IMR-90 (cell line): ENCODE data around the gene RGS9BP.

Experiments
- BHLHE40 ChIP-seq: fragments of 150-350 bp; IDR thresholded peaks from 2 replicates; pipeline ENCODE4 v1.6.1; 2016; ENCODE audit warnings: mild to moderate bottlenecking, low read depth, low read length
- CEBPB ChIP-seq: IDR thresholded peaks from 2 replicates; pipeline ENCODE4 v1.6.1; 2012; ENCODE audit warnings: low read depth, low read length, improper control_type of control experiment
- CHD1 ChIP-seq: IDR thresholded peaks from 2 replicates; pipeline ENCODE4 v1.6.1; 2012; ENCODE audit warnings: low read depth, low read length, improper control_type of control experiment
- FOS ChIP-seq: fragments of 150-350 bp; IDR thresholded peaks from 2 replicates; pipeline ENCODE4 v1.6.1; 2016; ENCODE audit warnings: low read depth, low read length
- MAFK ChIP-seq: IDR thresholded peaks from 2 replicates; pipeline ENCODE4 v1.6.1; 2012; ENCODE audit warnings: low read depth, low read length, improper control_type of control experiment
- MAZ ChIP-seq: IDR thresholded peaks from 2 replicates; pipeline ENCODE4 v1.6.1; 2012; ENCODE audit warnings: low read depth, mild to moderate bottlenecking, low read length, improper control_type of control experiment, moderate library complexity, borderline replicate concordance
- MXI1 ChIP-seq: IDR thresholded peaks from 2 replicates; pipeline ENCODE4 v1.6.1; 2012; ENCODE audit warnings: low read depth, mild to moderate bottlenecking, low read length, moderate library complexity, borderline replicate concordance
- POLR2A ChIP-seq: IDR thresholded peaks from 2 replicates; pipeline ENCODE4 v1.6.1; 2012; ENCODE audit warnings: mild to moderate bottlenecking, low read depth, low read length
- RAD21 ChIP-seq: IDR thresholded peaks from 2 replicates; pipeline ENCODE4 v1.6.1; 2012; ENCODE audit warnings: low read length, improper control_type of control experiment
- RCOR1 ChIP-seq: IDR thresholded peaks from 2 replicates; pipeline ENCODE4 v1.6.1; 2012; ENCODE audit warnings: mild to moderate bottlenecking, low read length, improper control_type of control experiment; ENCODE audit not compliant: insufficient replicate concordance
- RFX5 ChIP-seq: IDR thresholded peaks from 2 replicates; pipeline ENCODE4 v1.8.0; 2012; ENCODE audit warnings: low read depth, mild to moderate bottlenecking, low read length, moderate library complexity
- TF ChIP-seq, protein P1 (sequence below): conservative IDR thresholded peaks from 2 replicates; pipeline ENCODE4 v1.5.1; 2012; ENCODE audit warnings: mild to moderate bottlenecking, low read depth, low read length, improper control_type of control experiment
- TF ChIP-seq, protein P2 (sequence below): fragments of 150-350 bp; IDR thresholded peaks from 2 replicates; pipeline ENCODE4 v1.6.1; 2016; ENCODE audit warnings: low read depth, mild to moderate bottlenecking, low read length, moderate library complexity, borderline replicate concordance
- TF ChIP-seq, protein P3 (sequence below): fragments of 150-350 bp; IDR thresholded peaks from 2 replicates; pipeline ENCODE4 v1.6.1; 2017; ENCODE audit warnings: mild to moderate bottlenecking, antibody characterized with exemption, low read length, low read depth

DNA sequence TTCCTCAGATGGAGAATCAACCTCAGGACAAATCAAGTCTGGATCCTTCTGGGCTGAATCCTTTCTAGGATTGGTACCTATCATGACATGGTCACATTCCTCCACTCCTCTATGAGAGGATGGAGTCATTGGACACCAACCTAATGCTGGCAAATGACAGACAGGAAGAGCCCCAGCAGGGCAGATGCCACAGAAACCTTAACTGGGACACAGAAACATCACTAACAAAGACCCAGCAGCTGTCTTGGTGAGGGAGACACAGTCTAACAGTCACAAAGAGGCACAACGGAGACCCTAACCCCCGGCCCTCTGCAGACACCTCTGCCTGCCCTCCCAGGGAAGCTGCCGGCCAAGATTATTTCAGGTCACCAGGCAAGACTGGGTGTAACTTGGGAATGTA lies 2.8 kb upstream of the RGS9BP start:
- TF ChIP-seq RAD21 (no peak), CEBPB (no peak), POLR2A (no peak), MXI1 (no peak), MAFK (no peak), BHLHE40 (no peak), RFX5 (no peak), RCOR1 (no peak), MAZ (no peak), CHD1 (no peak), FOS (no peak)
- TF ChIP-seq, protein P1, sequence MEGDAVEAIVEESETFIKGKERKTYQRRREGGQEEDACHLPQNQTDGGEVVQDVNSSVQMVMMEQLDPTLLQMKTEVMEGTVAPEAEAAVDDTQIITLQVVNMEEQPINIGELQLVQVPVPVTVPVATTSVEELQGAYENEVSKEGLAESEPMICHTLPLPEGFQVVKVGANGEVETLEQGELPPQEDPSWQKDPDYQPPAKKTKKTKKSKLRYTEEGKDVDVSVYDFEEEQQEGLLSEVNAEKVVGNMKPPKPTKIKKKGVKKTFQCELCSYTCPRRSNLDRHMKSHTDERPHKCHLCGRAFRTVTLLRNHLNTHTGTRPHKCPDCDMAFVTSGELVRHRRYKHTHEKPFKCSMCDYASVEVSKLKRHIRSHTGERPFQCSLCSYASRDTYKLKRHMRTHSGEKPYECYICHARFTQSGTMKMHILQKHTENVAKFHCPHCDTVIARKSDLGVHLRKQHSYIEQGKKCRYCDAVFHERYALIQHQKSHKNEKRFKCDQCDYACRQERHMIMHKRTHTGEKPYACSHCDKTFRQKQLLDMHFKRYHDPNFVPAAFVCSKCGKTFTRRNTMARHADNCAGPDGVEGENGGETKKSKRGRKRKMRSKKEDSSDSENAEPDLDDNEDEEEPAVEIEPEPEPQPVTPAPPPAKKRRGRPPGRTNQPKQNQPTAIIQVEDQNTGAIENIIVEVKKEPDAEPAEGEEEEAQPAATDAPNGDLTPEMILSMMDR: no peak
- TF ChIP-seq, protein P2, sequence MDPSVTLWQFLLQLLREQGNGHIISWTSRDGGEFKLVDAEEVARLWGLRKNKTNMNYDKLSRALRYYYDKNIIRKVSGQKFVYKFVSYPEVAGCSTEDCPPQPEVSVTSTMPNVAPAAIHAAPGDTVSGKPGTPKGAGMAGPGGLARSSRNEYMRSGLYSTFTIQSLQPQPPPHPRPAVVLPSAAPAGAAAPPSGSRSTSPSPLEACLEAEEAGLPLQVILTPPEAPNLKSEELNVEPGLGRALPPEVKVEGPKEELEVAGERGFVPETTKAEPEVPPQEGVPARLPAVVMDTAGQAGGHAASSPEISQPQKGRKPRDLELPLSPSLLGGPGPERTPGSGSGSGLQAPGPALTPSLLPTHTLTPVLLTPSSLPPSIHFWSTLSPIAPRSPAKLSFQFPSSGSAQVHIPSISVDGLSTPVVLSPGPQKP: no peak
- TF ChIP-seq, protein P3, sequence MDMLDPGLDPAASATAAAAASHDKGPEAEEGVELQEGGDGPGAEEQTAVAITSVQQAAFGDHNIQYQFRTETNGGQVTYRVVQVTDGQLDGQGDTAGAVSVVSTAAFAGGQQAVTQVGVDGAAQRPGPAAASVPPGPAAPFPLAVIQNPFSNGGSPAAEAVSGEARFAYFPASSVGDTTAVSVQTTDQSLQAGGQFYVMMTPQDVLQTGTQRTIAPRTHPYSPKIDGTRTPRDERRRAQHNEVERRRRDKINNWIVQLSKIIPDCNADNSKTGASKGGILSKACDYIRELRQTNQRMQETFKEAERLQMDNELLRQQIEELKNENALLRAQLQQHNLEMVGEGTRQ: no peak
